A549 (cell line): ENCODE measurements around the gene DRC3.

Source experiments
- CTCF ChIP-seq: fragments of >200 bp; sonication (Bioruptor Twin); formaldehyde crosslinking; IDR thresholded peaks from 3 replicates; pipeline ENCODE4 v1.5.1; 2016
- POLR2A ChIP-seq: IDR thresholded peaks from 2 replicates; pipeline ENCODE4 v1.6.1; 2012; ENCODE audit warnings: mild to moderate bottlenecking, low read length
- RFX5 ChIP-seq: fragments of 450-650 bp; IDR thresholded peaks from 2 replicates; pipeline ENCODE4 v1.7.1; 2014; ENCODE audit warnings: antibody characterized with exemption, mild to moderate bottlenecking, moderate library complexity
- USF2 ChIP-seq: fragments of 450-650 bp; IDR thresholded peaks from 2 replicates; pipeline ENCODE4 v1.6.1; 2014; ENCODE audit warnings: antibody characterized with exemption

- no peak for TF ChIP-seq USF2
- TF ChIP-seq RFX5, result no peak
- no peak for TF ChIP-seq POLR2A
- no peak for TF ChIP-seq CTCF
These were observed 24.7 kb upstream of the DRC3 start for GRCh38 chr17:17947966-17948365.
